ENCODE results near the gene PSMA6. TPM values are rescaled to one million over a fixed set of nuclear protein-coding genes. Genes with fewer than 3 reads are reported as not detected.
A peak's percentile ranks its signal among the peaks of the same experiment; 100 is the strongest.

PSMA6 gene
- total and polyA plus RNA-seq, 2 of the 13 experiments (the other 11 are each of a cell fraction or from before 2014, with no cell fraction given), result 525 to 1,109 TPM

DNA sequence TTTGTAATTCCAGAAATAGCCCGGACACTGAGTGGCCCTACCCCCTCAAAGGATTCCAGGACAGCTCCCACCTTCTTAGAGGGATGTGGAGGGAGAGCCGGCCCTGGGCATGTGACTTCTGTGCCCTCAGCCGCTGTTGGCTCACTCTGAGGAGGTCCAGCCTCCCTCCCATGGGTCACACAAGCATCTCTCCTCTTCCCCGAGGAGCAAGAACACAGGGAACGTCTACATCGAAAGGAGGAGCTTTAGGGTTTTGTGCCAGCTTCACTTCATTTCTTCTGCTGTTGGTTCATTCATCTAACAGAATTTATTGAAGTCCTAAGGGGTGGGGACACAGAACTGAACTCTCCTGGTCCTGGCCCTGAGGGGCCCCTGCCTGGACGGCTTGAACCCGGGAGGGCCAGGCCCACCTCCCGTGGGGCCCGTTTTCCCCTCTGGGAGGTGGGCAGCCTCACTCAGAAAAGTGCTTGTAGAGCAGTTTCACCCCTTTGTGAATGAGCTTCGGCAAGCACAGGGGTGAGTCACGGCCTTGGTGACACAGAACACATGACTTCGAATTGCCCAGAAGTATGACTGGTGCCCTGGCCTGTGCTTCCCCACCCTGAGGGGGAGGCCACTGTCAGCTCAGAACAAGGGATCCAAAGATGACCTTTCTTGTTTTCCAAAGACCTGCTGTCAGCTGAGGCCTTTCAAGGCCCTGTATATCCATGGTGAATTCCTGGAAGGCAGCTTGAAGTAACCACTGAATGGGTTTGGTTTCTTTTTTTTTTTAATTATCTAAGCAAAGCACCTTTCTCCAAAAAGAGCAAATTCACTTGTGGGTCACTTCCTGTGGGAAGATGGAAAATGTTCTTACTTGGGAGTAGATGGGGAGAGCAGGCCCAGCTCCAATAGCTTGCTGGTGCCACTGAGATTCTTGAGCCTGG, 73.2 kb downstream of the PSMA6 start (continued):
- TF ChIP-seq, protein P1, sequence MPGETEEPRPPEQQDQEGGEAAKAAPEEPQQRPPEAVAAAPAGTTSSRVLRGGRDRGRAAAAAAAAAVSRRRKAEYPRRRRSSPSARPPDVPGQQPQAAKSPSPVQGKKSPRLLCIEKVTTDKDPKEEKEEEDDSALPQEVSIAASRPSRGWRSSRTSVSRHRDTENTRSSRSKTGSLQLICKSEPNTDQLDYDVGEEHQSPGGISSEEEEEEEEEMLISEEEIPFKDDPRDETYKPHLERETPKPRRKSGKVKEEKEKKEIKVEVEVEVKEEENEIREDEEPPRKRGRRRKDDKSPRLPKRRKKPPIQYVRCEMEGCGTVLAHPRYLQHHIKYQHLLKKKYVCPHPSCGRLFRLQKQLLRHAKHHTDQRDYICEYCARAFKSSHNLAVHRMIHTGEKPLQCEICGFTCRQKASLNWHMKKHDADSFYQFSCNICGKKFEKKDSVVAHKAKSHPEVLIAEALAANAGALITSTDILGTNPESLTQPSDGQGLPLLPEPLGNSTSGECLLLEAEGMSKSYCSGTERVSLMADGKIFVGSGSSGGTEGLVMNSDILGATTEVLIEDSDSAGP (CRISPR knock-in tag; IDR thresholded peaks at IDR 0.05; ENCODE audit: borderline replicate concordance), result peak; percentile 62; the same call in 1 of the 2 replicates
- TF ChIP-seq MXI1 (IDR thresholded peaks at IDR 0.05; ENCODE audit: borderline replicate concordance, low read depth, low read length) (peak; percentile 86; the same call in 1 of the 3 replicates), SP140L (CRISPR knock-in tag; IDR thresholded peaks at IDR 0.05; ENCODE audit: borderline replicate concordance) (0 out of 2 replicates have a peak, but pooled peaks have one; percentile 65), TBX3 (IDR thresholded peaks at IDR 0.05; ENCODE audit: borderline replicate concordance) (no peak), ZNF781 (CRISPR knock-in tag; IDR thresholded peaks at IDR 0.05; ENCODE audit: borderline replicate concordance, not compliant biosample characterization) (peak; percentile 69), HNF4A (CRISPR knock-in tag; IDR thresholded peaks at IDR 0.05) (peak; percentile 62), RELA (CRISPR knock-in tag; IDR thresholded peaks at IDR 0.05) (peak; percentile 65; the same call in 1 of the 2 replicates), SMYD3 (CRISPR knock-in tag; IDR thresholded peaks at IDR 0.05) (peak; percentile 96), PITX1 (CRISPR knock-in tag; IDR thresholded peaks at IDR 0.05) (peak; percentile 87; the same call in 1 of the 2 replicates), ZNF337 (CRISPR knock-in tag; IDR thresholded peaks at IDR 0.05; ENCODE audit: borderline replicate concordance, low read depth) (peak; percentile 72; the same call in 1 of the 2 replicates), EED (CRISPR knock-in tag; IDR thresholded peaks at IDR 0.05) (no peak), ZNF296 (CRISPR knock-in tag; conservative IDR thresholded peaks at IDR 0.05) (no peak), GABPA (IDR thresholded peaks at IDR 0.05; ENCODE audit: low read depth, low read length) (no peak), GABPA (CRISPR knock-in tag; IDR thresholded peaks at IDR 0.05; ENCODE audit: low read depth) (peak; percentile 50; the same call in 1 of the 2 replicates), ZNF292 (CRISPR knock-in tag; IDR thresholded peaks at IDR 0.05; ENCODE audit: borderline replicate concordance, low read depth) (peak; percentile 81; the same call in 1 of the 2 replicates), GABPB1 (CRISPR knock-in tag; IDR thresholded peaks at IDR 0.05) (peak; percentile 37; the same call in 1 of the 2 replicates), MED1 (CRISPR knock-in tag; IDR thresholded peaks at IDR 0.05) (peak; percentile 93), ZMYM3 (CRISPR knock-in tag; IDR thresholded peaks at IDR 0.05) (peak; percentile 90), ISX (CRISPR knock-in tag; conservative IDR thresholded peaks at IDR 0.05) (no peak), SOX6 (IDR thresholded peaks at IDR 0.05) (no peak), SOX6 (CRISPR knock-in tag; IDR thresholded peaks at IDR 0.05) (peak; percentile 90), ZNF251 (CRISPR knock-in tag; IDR thresholded peaks at IDR 0.05) (no peak; the same call in 1 of the 2 replicates), FOXO1 (CRISPR knock-in tag; IDR thresholded peaks at IDR 0.05) (peak; percentile 92), MIER2 (CRISPR knock-in tag; IDR thresholded peaks at IDR 0.05) (peak; percentile 63; the same call in 1 of the 2 replicates), TAF15 (IDR thresholded peaks at IDR 0.05; ENCODE audit: low read depth, low read length, poor library complexity, severe bottlenecking) (no peak), SAP130 (CRISPR knock-in tag; IDR thresholded peaks at IDR 0.05; ENCODE audit: low read depth) (peak; percentile 99), IRX3 (CRISPR knock-in tag; IDR thresholded peaks at IDR 0.05; ENCODE audit: borderline replicate concordance, low read depth) (0 out of 2 replicates have a peak, but pooled peaks have one; percentile 40), POLR2AphosphoS5 (IDR thresholded peaks at IDR 0.05; ENCODE audit: low read depth, low read length) (no peak)
- TF ChIP-seq, protein P2, sequence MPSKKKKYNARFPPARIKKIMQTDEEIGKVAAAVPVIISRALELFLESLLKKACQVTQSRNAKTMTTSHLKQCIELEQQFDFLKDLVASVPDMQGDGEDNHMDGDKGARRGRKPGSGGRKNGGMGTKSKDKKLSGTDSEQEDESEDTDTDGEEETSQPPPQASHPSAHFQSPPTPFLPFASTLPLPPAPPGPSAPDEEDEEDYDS (CRISPR knock-in tag; IDR thresholded peaks at IDR 0.05), result peak; percentile 81
- TF ChIP-seq, protein P3, sequence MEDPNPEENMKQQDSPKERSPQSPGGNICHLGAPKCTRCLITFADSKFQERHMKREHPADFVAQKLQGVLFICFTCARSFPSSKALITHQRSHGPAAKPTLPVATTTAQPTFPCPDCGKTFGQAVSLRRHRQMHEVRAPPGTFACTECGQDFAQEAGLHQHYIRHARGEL (CRISPR knock-in tag; IDR thresholded peaks at IDR 0.05), result no peak
